HepG2 (cell line): Measurements from ENCODE around the gene TMEM9. TPM values are rescaled to one million over a fixed set of nuclear protein-coding genes. Genes with fewer than 3 reads are reported as not detected.

Source experiments
- ATAC-seq: fragments of 200-7000 bp; cut with Tn5 transposase; 3 replicates; pipeline ENCODE4 v1.9.1; 2020; ENCODE audit warnings: mild to moderate bottlenecking, moderate library complexity
- BruUV-seq: library from RNA; stranded (reverse); fragments of 400-500 nt; replicated peaks from 2 replicates; lab custom pipeline; 2021; lab: Mats Ljungman, UMichigan
- CTCF ChIA-PET: fragments of 300-600 bp; formaldehyde crosslinking; extraction: SDS; loops from one replicate; lab custom pipeline; 2021; ENCODE audit warnings: low total read pairs, inconsistent platforms, low intra/inter-chr PET ratio; lab: Yijun Ruan, JAX
- POLR2A ChIA-PET: fragments of 350-600 bp; sonication (Branson Sonifier 250); formaldehyde crosslinking; loops from one replicate; lab custom pipeline; 2020; ENCODE audit warnings: antibody characterized with exemption, inconsistent platforms; lab: Yijun Ruan, JAX
- DNase-seq: peaks from one replicate; pipeline ENCODE4 v3.0.0-alpha.2; 2015; ENCODE audit warnings: low spot score
- FAIRE-seq: peaks from 3 replicates; lab custom pipeline; 2011; peaks lifted over from hg19 to GRCh38; lab: Jason Lieb, UNC
- H2AFZ ChIP-seq: one replicate; pipeline ENCODE4 v1.6.1; 2011; ENCODE audit warnings: low read length, inconsistent platforms
- H3K27ac ChIP-seq: fragments of 300-600 bp; 3 replicates; pipeline ENCODE4 v1.8.0; 2011; ENCODE audit warnings: mixed run types, mild to moderate bottlenecking, mixed read lengths, low read length, inconsistent platforms; ENCODE audit not compliant: insufficient read depth; ENCODE audit errors: extremely low read length
- H3K27me3 ChIP-seq, 2 experiments: fragments of 200-600 bp in 1 of 2; 2 replicates in 1 of 2; 3 replicates in 1 of 2; pipeline versions ENCODE4 v1.6.0 to v1.8.0; 2011; ENCODE audit warnings: low read length in 2 of 2, mild to moderate bottlenecking in 2 of 2, moderate library complexity in 2 of 2, inconsistent platforms in 1 of 2; ENCODE audit not compliant: insufficient read depth in 2 of 2, control insufficient read depth in 1 of 2
- H3K36me3 ChIP-seq, 2 experiments: fragments of 200-600 bp in 1 of 2; replicated peaks in 1 of 2; 2 replicates in 1 of 2; 3 replicates in 1 of 2; pipeline versions ENCODE4 v1.5.1 to v1.8.0; 2011; ENCODE audit warnings: low read length in 2 of 2, inconsistent platforms in 1 of 2; ENCODE audit not compliant: insufficient read depth in 2 of 2, control insufficient read depth in 1 of 2
- H3K4me1 ChIP-seq: 2 replicates; pipeline ENCODE4 v1.5.1; 2012; ENCODE audit warnings: low read length, inconsistent platforms; ENCODE audit not compliant: insufficient read depth
- H3K4me2 ChIP-seq: 2 replicates; pipeline ENCODE4 v1.6.0; 2011; ENCODE audit warnings: low read depth, low read length, inconsistent platforms
- H3K4me3 ChIP-seq, 3 experiments: fragments of 200-600 bp in 1 of 3; sonication (generic), shearing (Covaris generic) in 1 of 3; replicated peaks in 1 of 3; 2 replicates each; pipeline ENCODE4 v1.5.1; 2011 to 2016; ENCODE audit warnings: low read length in 3 of 3, inconsistent platforms in 2 of 3, low read depth in 2 of 3, mild to moderate bottlenecking in 2 of 3, control low read depth in 1 of 3, mixed read lengths in 1 of 3; ENCODE audit not compliant: insufficient read depth in 1 of 3
- H3K79me2 ChIP-seq: one replicate; pipeline ENCODE4 v1.6.1; 2011; ENCODE audit warnings: low read length, inconsistent platforms; ENCODE audit not compliant: insufficient read depth
- H3K9ac ChIP-seq: 2 replicates; pipeline ENCODE4 v1.6.0; 2011; ENCODE audit warnings: mild to moderate bottlenecking, low read depth, low read length, inconsistent platforms; ENCODE audit not compliant: insufficient read depth
- H3K9me3 ChIP-seq: 2 replicates; pipeline ENCODE4 v1.5.1; 2012; ENCODE audit warnings: mild to moderate bottlenecking, low read length
- H4K20me1 ChIP-seq: 2 replicates; pipeline ENCODE4 v1.6.0; 2011; ENCODE audit warnings: inconsistent platforms, mild to moderate bottlenecking, low read length, moderate library complexity; ENCODE audit not compliant: insufficient read depth
- CTCF ChIP-seq: sonication (generic); formaldehyde crosslinking; IDR thresholded peaks from 2 replicates; pipeline ENCODE4 v1.5.0; 2020; ENCODE audit warnings: mild to moderate bottlenecking, missing genetic modification reagents, moderate library complexity
- NCOR1 ChIP-seq: fragments of 200-600 bp; sonication (generic); IDR thresholded peaks from 2 replicates; pipeline ENCODE4 v1.7.0; 2017; ENCODE audit warnings: antibody characterized with exemption, low read length, borderline replicate concordance
- ZMAT3 ChIP-seq: sonication (generic); formaldehyde crosslinking; conservative IDR thresholded peaks from 2 replicates; pipeline ENCODE4 v1.7.0; 2021; ENCODE audit warnings: missing genetic modification reagents
- ZNF629 ChIP-seq: sonication (generic); formaldehyde crosslinking; conservative IDR thresholded peaks from 2 replicates; pipeline ENCODE4 v1.5.0; 2020; ENCODE audit warnings: missing genetic modification reagents
- WGBS: methylation state at CpG from one replicate; pipeline ENCODE4 v1.1.6; 2017; ENCODE audit warnings: low lambda C conversion rate; 5-methylcytosine and 5-hydroxymethylcytosine counted together
- in situ Hi-C: cut with HindIII; loops from 2 replicates; pipeline ENCODE4 v1.10.0; 2017; ENCODE audit warnings: low pct_unique_long_range_greater_than_20kb; ENCODE audit not compliant: extremely low pct_ligation_motif_present
- intact Hi-C: fragments of 100-400 bp; cut with micrococcal nuclease; formaldehyde crosslinking; loops from one replicate; pipeline ENCODE4 v1.10.0; 2022; ENCODE audit not compliant: unreplicated experiment
- polyA plus RNA-seq, 8 experiments: library from polyadenylated mRNA; depleted of rRNA in 3 of 8; stranded (reverse) in 7 of 8; unstranded in 1 of 8; fragments of >200 nt; fragmentation: Illumina TruSeq in 4 of 8; extraction: Trizol in 4 of 8; gene quantifications; 2 replicates each; pipeline versions ENCODE4 v1.2.1 to v1.2.3, GENCODE V29; 2011 to 2016; ENCODE audit warnings: low read depth in 4 of 8, missing spikeins in 1 of 8, mixed read lengths in 1 of 8; ENCODE audit not compliant: insufficient read depth in 1 of 8
- total RNA-seq, 5 experiments: library from RNA; depleted of rRNA; stranded (reverse); fragments of >200 nt; fragmentation: Illumina TruSeq; extraction: Trizol; gene quantifications; 2 replicates each; pipeline ENCODE4 v1.2.3, GENCODE V29; 2016; ENCODE audit warnings: low read depth in 1 of 5

TMEM9 gene
- total and polyA plus RNA-seq, 2 of the 13 experiments (the other 11 are each of a cell fraction or from before 2014, with no cell fraction given), result 60.9 to 102 TPM

GRCh38 chr1:201088901-201089525, 65.3 kb downstream of the TMEM9 start:
- H3K4me1 ChIP-seq, result no peaks in the 10 kb centered on the region
- intact Hi-C loops, result no loop called here
- ATAC-seq (no peak), FAIRE-seq (no peak), DNase-seq (no peak)
- no peak overlapping the region for H2AFZ ChIP-seq
- H3K4me2 ChIP-seq, result no peak overlapping the region
- no peaks in the 10 kb centered on the region for H3K79me2 ChIP-seq
- in situ Hi-C loops, result no loop called here
- no peaks in the 10 kb centered on the region for H4K20me1 ChIP-seq
- TF ChIP-seq CTCF (CRISPR knock-in tag) (0 out of 2 replicates have a peak, but pooled peaks have one; percentile 18), NCOR1 (no peak)
- 57% methylated on average over 14 of the region's 19 CpGs for WGBS
- no peak overlapping the region for H3K9ac ChIP-seq
- ChIA-PET CTCF (no interaction called here), POLR2A (no interaction called here)
- H3K36me3 ChIP-seq, result no peaks in the 10 kb centered on the region
- no peaks in the 10 kb centered on the region for H3K9me3 ChIP-seq
- H3K27ac ChIP-seq, result no peak overlapping the region
- H3K4me3 ChIP-seq, result no peak overlapping the region
- no TSS peak for BruUV-seq
- H3K27me3 ChIP-seq, result peaks cover 4 to 35% of the 10 kb centered on the region in 2 experiments

- H3K27ac ChIP-seq, result no peak overlapping the region
- no peaks in the 10 kb centered on the region for H4K20me1 ChIP-seq
- FAIRE-seq (no peak), DNase-seq (no peak), ATAC-seq (no peak)
- intact Hi-C loops (no loop called here), in situ Hi-C loops (no loop called here)
- no peak overlapping the region for H3K9ac ChIP-seq
- H3K79me2 ChIP-seq, result no peaks in the 10 kb centered on the region
- TF ChIP-seq ZNF629 (CRISPR knock-in tag) (peak; percentile 45), ZMAT3 (no peak)
- H3K4me1 ChIP-seq, result no peaks in the 10 kb centered on the region
- H2AFZ ChIP-seq, result no peak overlapping the region
- no peaks in the 10 kb centered on the region for H3K36me3 ChIP-seq
- 13% methylated on average over 4 of the region's 4 CpGs for WGBS
- CTCF ChIA-PET, result no interaction called here
- POLR2A ChIA-PET, result no interaction called here
- no peaks in the 10 kb centered on the region for H3K9me3 ChIP-seq
- no TSS peak for BruUV-seq
- H3K4me2 ChIP-seq, result no peak overlapping the region
- no peak overlapping the region for H3K4me3 ChIP-seq
- H3K27me3 ChIP-seq, result peaks cover 4 to 36% of the 10 kb centered on the region in 2 experiments
Measured at GRCh38 chr1:201088395-201088794, 65.9 kb downstream of the TMEM9 start.
